ENCODE data around the gene PTPRN2. TPM values are rescaled to one million over a fixed set of nuclear protein-coding genes. Genes with fewer than 3 reads are reported as not detected.

Gene PTPRN2
- total RNA-seq (2021) (0.11 TPM in 2 replicates), Bru-seq, nascent RNA (percentile 3 among the genes with signal in this experiment), BruChase-seq, experiment 1, labeled RNA remaining after a 2-hour chase (percentile 5 among the genes with signal in this experiment), BruChase-seq, experiment 2, labeled RNA remaining after a 6-hour chase (percentile 7 among the genes with signal in this experiment)
- long read RNA-seq, partial matches to known transcripts = 1 of 1 reads
- long read RNA-seq, other reads (novel, unspliced or antisense) = 0 of 1 reads

GRCh38 chr7:158587162-158588084, at the start of gene PTPRN2:
Gene PTPRN2, minus strand, starts transcription at chr7:158587823.
- ChIA-PET CTCF (interaction anchor here (0.6 kb wide), 1 partner anchor 178 kb away, joined by 3 read pairs; no protein-coding TSS in a partner anchor), POLR2A (ENCODE audit: low non-redundant PET) (no interaction called here)
- Histone ChIP-seq H3K4me1 (ENCODE audit: insufficient read depth, low read length, poor library complexity, severe bottlenecking) (no peaks in the 10 kb centered on the region), H3K27me3 (replicated peaks; ENCODE audit: insufficient read depth, low read depth, low read length, poor library complexity) (peaks cover 52% of the 10 kb centered on the region), H3K4me3 (ENCODE audit: low read depth, low read length, poor library complexity, severe bottlenecking) (peak within 1 kb of the TSS; percentile 30), H3K36me3 (ENCODE audit: insufficient read depth, low read length, poor library complexity, severe bottlenecking) (no peaks in the 10 kb centered on the region), H3K9me3 (ENCODE audit: low read depth, low read length, poor library complexity, severe bottlenecking) (no peaks in the 10 kb centered on the region), H3K27ac (ENCODE audit: low read depth, low read length, poor library complexity, severe bottlenecking) (no peak within 1 kb of the TSS)
- TF ChIP-seq CTCF (conservative IDR thresholded peaks at IDR 0.05; ENCODE audit: low read depth, low read length) = no peak
- TF ChIP-seq EZH2 (IDR thresholded peaks at IDR 0.05; ENCODE audit: borderline replicate concordance, low read depth, low read length, poor library complexity, severe bottlenecking) = no peak
- no TSS peak for BruUV-seq (replicated peaks)
- intact Hi-C loops (cut with micrococcal nuclease; ENCODE audit: unreplicated experiment) = no loop called here
- peak; percentile 68 for DNase-seq (ENCODE audit: low spot score)

GRCh38 chr7:158633055-158633956, 45.7 kb upstream of the PTPRN2 start:
- no TSS peak for BruUV-seq (replicated peaks)
- no peak for TF ChIP-seq EZH2 (IDR thresholded peaks at IDR 0.05; ENCODE audit: borderline replicate concordance, low read depth, low read length, poor library complexity, severe bottlenecking)
- no peak for TF ChIP-seq CTCF (conservative IDR thresholded peaks at IDR 0.05; ENCODE audit: low read depth, low read length)
- peaks cover 14% of the 10 kb centered on the region for H3K36me3 ChIP-seq (ENCODE audit: insufficient read depth, low read length, poor library complexity, severe bottlenecking)
- no peak for DNase-seq (ENCODE audit: low spot score)
- ChIA-PET POLR2A (ENCODE audit: low non-redundant PET) (no interaction called here), CTCF (no interaction called here)
- intact Hi-C loops (cut with micrococcal nuclease; ENCODE audit: unreplicated experiment) = no loop called here
- no peak overlapping the region for H3K4me3 ChIP-seq (ENCODE audit: low read depth, low read length, poor library complexity, severe bottlenecking)
- no peaks in the 10 kb centered on the region for H3K9me3 ChIP-seq (ENCODE audit: low read depth, low read length, poor library complexity, severe bottlenecking)
- no peak overlapping the region for H3K27ac ChIP-seq (ENCODE audit: low read depth, low read length, poor library complexity, severe bottlenecking)
- H3K4me1 ChIP-seq (ENCODE audit: insufficient read depth, low read length, poor library complexity, severe bottlenecking) = no peaks in the 10 kb centered on the region
- H3K27me3 ChIP-seq (replicated peaks; ENCODE audit: insufficient read depth, low read depth, low read length, poor library complexity) = no peaks in the 10 kb centered on the region

- CTCF ChIA-PET = no interaction called here
- intact Hi-C loops (cut with micrococcal nuclease; ENCODE audit: unreplicated experiment) = no loop called here
Observed at GRCh38 chr7:158631574-158632195, 44.1 kb upstream of the PTPRN2 start.

More at GRCh38 chr7:158631574-158632195, 44.1 kb upstream of the PTPRN2 start:
- Histone ChIP-seq H3K27ac (ENCODE audit: low read depth, low read length, poor library complexity, severe bottlenecking) (no peak overlapping the region), H3K4me1 (ENCODE audit: insufficient read depth, low read length, poor library complexity, severe bottlenecking) (no peaks in the 10 kb centered on the region), H3K9me3 (ENCODE audit: low read depth, low read length, poor library complexity, severe bottlenecking) (no peaks in the 10 kb centered on the region), H3K36me3 (ENCODE audit: insufficient read depth, low read length, poor library complexity, severe bottlenecking) (peaks cover 19% of the 10 kb centered on the region), H3K4me3 (ENCODE audit: low read depth, low read length, poor library complexity, severe bottlenecking) (no peak overlapping the region), H3K27me3 (replicated peaks; ENCODE audit: insufficient read depth, low read depth, low read length, poor library complexity) (no peaks in the 10 kb centered on the region)
- DNase-seq (ENCODE audit: low spot score) = no peak
- no TSS peak for BruUV-seq (replicated peaks)
- no peak for TF ChIP-seq EZH2 (IDR thresholded peaks at IDR 0.05; ENCODE audit: borderline replicate concordance, low read depth, low read length, poor library complexity, severe bottlenecking)
- TF ChIP-seq CTCF (conservative IDR thresholded peaks at IDR 0.05; ENCODE audit: low read depth, low read length) = no peak
- POLR2A ChIA-PET (ENCODE audit: low non-redundant PET) = no interaction called here

All from A673 (cell line).